AG09309 (cell line): ENCODE results near the gene ATP8A2.

ENCODE experiments used
- DNase-seq: peaks from one replicate; pipeline ENCODE4 v3.0.0-alpha.2; 2010; ENCODE audit warnings: low read depth
- H3K4me3 ChIP-seq: 2 replicates; pipeline ENCODE4 v1.5.1; 2011; ENCODE audit warnings: mild to moderate bottlenecking, low read depth, low read length, moderate library complexity; ENCODE audit not compliant: control insufficient read depth
- CTCF ChIP-seq: IDR thresholded peaks from 2 replicates; pipeline ENCODE4 v1.5.1; 2011; ENCODE audit warnings: mild to moderate bottlenecking, low read depth, low read length, inconsistent platforms; ENCODE audit not compliant: insufficient read depth, control insufficient read depth; ENCODE audit errors: missing control alignments

The ATP8A2 gene

GRCh38 chr13:25920931-25921330, 549.2 kb downstream of the ATP8A2 start:
- no peak overlapping the region for H3K4me3 ChIP-seq
- no peak for DNase-seq
- no peak for TF ChIP-seq CTCF

GRCh38 chr13:25922376-25922775, 550.6 kb downstream of the ATP8A2 start:
- DNase-seq, result no peak
- TF ChIP-seq CTCF, result no peak
- no peak overlapping the region for H3K4me3 ChIP-seq

- H3K4me3 ChIP-seq, result no peak overlapping the region
- DNase-seq, result no peak
- TF ChIP-seq CTCF, result no peak
Measured at GRCh38 chr13:25923217-25924085, 551.7 kb downstream of the ATP8A2 start.

GRCh38 chr13:25927363-25927762, 555.6 kb downstream of the ATP8A2 start:
- H3K4me3 ChIP-seq, result no peak overlapping the region
- DNase-seq, result no peak
- no peak for TF ChIP-seq CTCF

GRCh38 chr13:25927932-25928331, 556.2 kb downstream of the ATP8A2 start:
- no peak for TF ChIP-seq CTCF
- DNase-seq, result no peak
- no peak overlapping the region for H3K4me3 ChIP-seq

GRCh38 chr13:25928941-25929505, 557.2 kb downstream of the ATP8A2 start:
- no peak for TF ChIP-seq CTCF
- DNase-seq, result no peak
- H3K4me3 ChIP-seq, result no peak overlapping the region
